Epithelial cell of prostate (primary cell): ENCODE measurements around the gene BBX.

Source experiments
- DNase-seq: peaks from one replicate; pipeline ENCODE4 v3.0.0-alpha.2; 2011; ENCODE audit warnings: low read depth, low spot score
- H3K27ac ChIP-seq: fragments of 450-650 bp; 2 replicates; pipeline ENCODE4 v1.5.1; 2017; ENCODE audit warnings: mild to moderate bottlenecking

The BBX gene

DNA sequence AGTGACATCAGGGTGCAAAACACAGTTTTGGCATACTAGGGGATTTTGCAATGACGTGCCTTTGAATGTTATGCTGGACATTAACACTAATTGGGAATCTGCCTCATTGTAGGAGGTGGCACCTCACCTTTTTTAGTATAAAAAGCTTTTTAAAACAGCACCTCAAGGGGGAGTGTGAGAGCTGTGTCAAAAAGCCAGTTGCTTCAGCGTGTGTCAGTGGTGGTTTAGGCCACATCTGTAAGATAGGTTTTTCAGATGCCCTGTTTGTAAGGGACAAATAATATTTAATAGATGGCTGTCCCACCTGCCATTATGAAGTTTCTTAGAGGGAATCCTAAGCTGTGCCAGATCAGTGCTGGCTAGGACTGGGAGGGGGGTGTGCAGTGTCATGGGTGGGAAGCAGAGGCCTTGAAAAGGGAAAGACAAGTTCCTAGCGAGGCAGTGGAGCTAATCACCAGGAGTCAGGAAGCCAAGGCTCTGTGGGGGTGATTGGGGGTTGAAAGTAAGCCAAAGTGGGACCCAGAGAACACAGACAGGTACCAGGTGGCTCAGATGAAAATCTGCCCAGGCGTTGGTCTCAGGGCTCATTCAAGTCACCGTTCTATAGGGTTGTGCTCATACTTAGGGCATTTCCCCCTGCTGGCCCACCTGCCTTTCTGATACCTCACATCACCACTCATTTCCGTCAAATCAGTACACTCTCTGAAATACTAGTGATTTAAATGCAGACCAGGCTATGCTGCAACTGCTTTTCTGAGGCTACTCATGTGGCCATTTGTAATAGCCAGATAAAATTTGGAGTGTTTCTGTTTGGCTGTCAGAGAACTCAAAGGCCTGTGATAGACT lies 120.5 kb downstream of the BBX start:
- DNase-seq: no peak
- H3K27ac ChIP-seq: no peak overlapping the region

DNA sequence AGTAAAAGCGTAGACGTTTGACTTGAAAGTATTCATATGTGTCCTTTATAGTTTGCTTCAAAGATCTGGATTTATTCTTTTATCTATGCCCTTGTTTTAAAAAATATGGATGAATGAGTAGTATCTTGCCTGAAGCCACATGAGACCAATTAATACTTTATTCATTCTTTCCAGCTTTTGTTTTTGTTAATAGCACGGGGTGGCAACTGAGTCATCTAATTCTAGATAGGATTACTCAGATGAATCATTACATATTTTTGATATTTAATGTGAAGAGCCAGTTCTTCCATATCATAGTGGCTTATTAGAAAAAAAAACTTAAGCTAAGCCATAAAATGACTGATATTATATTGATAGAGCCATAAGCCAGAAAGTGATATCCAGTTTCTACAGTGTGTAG lies 121.9 kb downstream of the BBX start:
- no peak overlapping the region for H3K27ac ChIP-seq
- no peak for DNase-seq

DNA sequence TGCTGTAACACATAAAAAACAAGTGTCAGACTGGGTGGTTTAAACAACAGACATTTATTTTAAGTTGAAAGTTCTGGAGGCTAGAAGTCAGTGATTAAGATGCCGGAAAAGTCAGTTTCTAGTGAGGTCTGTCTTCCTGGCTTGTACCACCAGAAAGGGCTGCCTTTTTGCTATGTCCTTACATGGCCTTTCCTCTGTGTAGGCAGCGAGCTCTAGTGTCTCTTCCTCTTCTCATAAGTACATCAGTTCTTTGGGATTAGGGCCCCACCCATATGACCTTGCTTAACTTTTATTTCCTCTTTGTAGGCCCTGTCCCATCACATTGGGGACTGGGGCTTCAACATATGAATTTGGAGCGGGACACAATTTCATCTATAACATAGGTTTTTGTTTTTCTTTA lies 128.0 kb downstream of the BBX start:
- DNase-seq: no peak
- no peak overlapping the region for H3K27ac ChIP-seq

DNA sequence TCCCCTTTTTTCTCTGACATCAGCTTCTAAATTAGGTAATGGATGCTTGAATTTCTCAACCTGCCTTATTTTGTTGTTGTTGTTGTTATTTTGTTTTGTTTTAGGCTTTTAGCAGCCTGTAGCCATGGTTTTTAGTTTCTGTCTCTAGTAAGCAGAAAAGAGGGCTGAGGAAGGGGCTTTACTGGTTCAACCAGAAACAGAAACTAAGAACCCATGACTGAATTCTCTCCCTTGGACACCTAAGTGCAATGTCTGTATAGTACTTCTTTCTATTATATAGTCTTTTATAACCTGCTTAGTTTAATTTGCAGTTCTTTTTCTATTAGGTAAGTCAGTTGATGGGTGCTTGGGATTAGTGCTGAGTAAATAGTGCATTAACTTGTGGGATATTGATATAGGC lies 129.0 kb downstream of the BBX start:
- H3K27ac ChIP-seq: no peak overlapping the region
- DNase-seq: no peak

DNA sequence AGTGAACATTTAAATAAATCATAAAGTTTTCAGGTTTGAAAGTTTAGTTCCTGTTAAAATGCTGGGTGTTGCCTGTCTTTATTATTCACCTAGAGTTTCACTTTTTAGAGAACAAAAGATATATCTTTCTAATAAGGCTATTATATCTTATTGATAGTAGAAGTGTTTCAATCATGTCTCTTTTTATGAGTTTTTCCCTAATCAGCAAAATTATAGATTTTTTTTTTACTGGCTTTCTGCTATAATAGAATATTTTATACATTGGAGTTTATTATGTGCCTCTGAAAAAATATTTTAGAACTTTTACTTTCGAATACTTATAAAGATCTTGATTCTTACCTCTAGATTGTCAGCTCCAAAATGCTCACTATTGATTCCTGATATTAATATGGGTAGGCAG lies 131.5 kb downstream of the BBX start:
- no peak overlapping the region for H3K27ac ChIP-seq
- DNase-seq: no peak

DNA sequence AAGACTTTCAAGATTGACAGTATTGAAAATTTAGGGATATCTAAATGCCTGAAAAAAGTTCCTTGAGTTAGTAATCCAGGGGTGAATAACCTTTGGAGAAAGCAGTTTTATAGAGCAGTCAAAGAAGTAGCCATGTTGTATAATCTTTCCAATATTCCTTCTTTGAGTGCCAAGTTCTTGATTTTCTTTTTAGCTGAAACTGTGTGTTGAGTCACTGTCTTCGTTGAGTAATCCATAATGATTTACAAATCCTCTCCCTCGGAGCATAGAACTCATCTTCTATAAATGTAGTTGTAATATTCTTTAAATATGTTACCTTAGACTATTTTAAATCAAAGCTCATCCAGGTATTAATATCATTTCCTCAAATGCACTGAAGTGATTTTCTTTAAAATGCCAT lies 135.2 kb downstream of the BBX start:
- H3K27ac ChIP-seq: peak overlapping the region; percentile 5
- no peak for DNase-seq

DNA sequence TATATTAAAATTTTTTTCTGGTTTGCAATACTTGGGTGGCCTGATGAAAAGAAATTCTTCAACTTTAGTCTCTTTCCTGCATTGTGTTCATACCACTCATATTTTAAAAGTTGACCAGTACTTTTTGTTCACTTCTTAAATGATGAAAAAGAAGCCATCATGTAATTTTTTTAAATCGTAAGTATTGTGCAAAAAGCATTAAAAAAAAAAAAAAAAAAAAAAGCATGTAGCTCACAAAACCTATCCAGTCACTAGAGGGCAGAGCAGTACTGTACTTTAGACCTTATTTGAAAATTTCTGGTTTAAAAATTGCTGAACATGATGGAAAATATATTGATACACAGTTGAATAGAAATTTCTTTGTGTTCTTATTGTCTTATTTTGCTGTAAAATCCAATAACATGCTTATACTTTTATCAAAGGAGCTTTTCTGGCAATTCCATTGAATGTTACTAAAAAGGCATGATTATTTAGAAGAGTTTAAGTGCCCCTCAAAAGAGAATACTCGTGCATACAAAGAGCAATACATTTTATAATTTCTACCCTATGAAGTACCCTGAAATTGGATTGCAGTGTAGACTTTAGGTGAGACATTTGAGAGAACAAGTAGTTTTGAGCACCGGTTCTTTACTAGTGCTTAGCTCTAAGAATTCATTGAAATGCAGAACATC lies 137.7 kb downstream of the BBX start:
- H3K27ac ChIP-seq: no peak overlapping the region
- no peak for DNase-seq

DNA sequence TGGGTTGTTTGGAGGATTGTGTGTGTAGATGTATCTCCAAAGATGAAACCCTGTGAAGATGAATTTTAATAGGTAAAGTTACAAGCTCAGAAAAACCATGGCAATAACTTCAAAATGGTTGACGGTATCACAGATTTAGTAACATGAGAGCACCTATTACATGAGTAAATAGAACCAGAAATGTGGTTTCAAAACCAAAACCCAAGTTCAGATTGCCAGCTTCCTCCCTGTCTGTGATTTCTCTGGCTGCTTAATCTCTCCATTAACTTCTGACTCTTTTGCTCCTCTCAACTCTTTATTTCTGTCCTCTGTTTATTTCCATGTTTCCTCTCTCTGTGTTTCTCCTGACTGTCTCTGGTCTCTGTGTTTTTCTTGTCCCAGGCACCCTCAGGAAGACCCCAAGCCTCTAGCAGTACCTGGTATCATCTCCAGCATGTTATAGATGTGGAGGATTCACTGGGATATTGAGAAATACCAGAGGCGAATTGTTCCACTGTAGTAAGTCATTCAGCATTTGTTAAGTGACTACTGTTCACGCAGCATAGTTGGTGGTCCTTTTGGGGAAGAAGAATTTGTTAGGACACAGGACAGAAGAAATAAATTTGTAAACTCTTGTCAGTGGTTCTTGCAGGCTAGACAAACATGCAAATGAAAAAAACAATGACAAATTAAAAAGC lies 138.8 kb downstream of the BBX start:
- DNase-seq: no peak
- peak overlapping the region; percentile 3 for H3K27ac ChIP-seq

DNA sequence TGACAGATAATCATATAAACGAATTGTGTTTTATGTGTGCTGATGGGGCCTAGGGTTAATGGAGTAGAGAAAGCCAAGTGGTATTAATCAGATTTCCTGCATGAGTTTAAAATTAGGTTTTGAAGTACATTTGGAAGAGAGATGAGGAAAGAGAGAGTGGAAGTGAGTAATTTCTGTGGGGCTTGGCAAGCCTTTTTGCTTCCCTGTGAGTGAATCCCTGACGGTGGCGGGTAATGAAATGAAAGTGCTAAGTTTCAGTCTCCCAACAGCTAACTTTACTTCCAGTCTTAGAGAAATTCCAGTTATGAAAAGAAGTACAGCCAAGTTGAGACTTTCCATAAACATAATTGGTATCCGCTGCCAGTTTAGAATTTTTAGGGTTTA lies 139.4 kb downstream of the BBX start:
- DNase-seq: no peak
- no peak overlapping the region for H3K27ac ChIP-seq

DNA sequence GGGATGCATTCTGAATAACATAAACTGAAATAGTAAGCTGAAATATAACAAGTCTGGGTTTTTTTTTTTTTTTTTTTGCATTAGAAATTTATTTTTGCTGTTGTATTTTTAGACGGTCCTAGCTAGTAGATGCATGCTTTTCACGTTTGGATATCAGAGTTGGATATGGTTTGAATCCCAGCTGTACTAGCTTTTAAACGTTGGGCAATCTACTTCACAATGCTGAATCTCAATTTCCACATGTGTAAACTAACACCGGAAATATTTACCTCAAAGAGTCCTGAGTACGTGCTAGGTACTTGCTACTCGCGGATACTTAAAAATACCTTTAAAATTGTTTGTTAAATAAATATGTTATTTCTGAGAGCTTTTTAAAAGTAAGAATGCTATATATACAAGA lies 139.8 kb downstream of the BBX start:
- no peak overlapping the region for H3K27ac ChIP-seq
- no peak for DNase-seq

DNA sequence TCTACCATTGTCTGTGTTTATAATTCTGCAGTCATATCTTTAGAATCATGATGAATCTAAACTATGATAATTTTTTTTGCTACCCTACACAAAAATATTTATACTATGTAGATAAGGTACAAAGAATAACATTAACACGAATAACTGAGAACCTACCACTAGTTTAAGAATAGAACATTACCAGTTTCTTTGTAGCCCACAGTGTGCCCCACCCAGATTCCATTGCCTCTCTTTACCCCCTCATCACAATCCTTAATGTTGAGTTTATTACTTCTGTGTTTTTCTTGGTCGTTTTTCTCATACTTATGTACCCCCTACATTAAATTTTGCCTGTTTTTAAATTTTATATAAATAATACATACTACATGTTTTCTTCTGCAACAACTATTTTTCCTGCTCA lies 140.5 kb downstream of the BBX start:
- H3K27ac ChIP-seq: no peak overlapping the region
- no peak for DNase-seq

DNA sequence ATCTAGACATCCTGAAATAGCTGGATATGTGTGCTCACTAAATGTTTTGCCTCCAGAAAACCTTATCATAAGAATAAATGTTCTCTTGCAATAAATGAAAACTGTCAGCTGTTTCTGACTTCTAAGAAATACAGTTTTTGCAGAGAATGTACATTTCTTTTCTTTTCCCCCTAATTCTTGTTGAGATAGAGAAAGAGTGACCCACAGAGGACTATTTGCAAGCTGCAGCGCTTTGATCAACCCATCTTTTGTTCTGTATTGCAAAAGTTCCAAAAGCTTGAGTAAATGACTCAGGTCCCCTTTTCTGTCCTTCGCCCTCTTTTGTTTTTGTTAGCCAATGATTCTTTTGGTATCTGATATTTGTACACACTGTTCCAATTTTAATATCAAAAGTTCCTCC lies 141.9 kb downstream of the BBX start:
- H3K27ac ChIP-seq: no peak overlapping the region
- no peak for DNase-seq

DNA sequence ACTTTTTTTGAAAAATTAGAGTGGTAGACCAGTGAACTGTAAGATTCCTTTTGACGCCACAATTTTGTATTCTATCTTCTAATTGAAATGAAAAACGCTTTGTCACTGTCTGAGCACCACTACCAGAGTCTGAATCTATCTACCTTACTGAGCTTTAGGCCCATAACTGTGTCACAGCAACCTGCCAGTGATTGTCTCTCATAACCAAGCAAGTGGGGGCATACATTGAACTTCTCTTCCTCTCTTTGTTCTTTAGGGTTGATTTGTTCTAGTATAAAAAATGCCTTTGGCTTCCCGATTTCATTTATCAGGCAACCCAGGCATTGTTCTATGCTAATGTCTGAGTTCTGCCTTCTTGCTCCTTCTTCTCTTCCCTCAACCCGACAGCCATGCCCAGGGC lies 142.6 kb downstream of the BBX start:
- no peak overlapping the region for H3K27ac ChIP-seq
- no peak for DNase-seq

DNA sequence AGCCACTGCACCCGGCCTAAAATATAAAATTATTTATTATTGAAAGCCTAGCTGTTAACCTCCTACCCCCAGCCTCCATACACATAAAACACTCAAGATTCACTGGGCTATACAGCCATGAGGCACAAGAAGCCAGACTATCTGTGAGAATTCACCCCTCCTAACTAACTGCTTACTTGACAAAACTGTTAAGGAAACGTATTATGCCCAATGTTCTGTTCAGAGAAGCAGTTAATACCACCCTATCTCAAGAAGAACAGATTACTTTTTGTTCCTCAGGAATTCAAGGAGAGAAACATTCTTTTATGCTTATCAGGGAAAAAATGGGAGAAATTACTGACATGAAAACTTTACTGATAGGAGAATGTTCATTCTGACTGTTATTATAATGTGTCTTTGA lies 144.1 kb downstream of the BBX start:
- DNase-seq: no peak
- no peak overlapping the region for H3K27ac ChIP-seq

DNA sequence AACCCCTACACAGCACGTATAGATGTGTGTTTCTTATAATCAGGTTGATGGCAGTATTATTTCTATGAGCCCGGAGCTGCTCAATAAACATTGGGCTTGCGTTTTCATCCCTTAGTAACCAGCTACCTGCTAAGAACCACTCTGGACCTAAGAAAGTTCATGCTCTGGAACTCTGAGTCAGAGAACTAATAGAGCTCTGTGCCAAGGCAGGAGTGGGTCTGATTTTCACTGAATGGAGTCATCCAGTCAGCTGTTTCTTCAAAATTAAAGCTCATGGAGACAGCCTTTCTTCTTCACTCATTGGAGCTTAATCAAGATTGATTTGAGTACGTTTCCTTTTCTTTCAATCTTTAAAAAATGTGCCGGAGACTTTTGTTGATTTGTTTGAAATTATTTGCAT lies 145.7 kb downstream of the BBX start:
- DNase-seq: no peak
- H3K27ac ChIP-seq: no peak overlapping the region

DNA sequence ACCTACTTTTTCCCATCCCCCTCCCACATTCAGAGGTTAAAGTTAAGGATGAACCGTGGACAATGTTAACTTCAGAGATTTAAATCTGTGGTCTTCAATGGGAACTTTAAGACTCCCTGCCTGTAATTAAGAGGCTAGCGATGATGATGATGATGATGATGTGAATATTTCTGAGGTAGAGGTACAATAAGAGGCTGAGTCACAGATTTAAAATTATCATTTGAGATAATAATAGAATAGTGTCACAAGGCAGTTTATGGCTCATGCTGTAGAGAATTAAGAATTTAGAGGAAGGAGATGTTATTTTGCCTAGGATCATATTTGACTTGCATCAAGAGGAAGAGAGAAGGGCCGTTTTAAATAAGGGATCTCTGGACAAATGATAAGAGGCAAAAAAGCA lies 146.2 kb downstream of the BBX start:
- DNase-seq: no peak
- no peak overlapping the region for H3K27ac ChIP-seq

DNA sequence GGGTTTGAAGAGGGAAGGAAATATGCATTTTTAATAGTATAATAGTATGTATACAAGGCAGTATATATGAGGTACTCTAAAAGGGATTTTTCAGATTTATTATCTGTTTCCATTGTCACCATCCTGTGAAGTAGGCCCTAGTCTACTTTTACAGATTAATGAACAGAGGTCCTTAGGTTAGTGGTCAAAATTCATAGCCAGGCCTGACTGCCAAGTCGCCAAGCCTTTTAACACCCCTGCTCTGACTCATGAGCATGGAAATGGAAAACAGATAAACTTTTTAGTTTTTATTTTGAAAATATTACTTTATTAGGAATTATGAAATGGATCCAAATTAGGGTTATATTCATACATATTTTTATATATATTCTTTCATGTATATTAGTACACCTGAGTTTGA lies 146.9 kb downstream of the BBX start:
- no peak overlapping the region for H3K27ac ChIP-seq
- no peak for DNase-seq

DNA sequence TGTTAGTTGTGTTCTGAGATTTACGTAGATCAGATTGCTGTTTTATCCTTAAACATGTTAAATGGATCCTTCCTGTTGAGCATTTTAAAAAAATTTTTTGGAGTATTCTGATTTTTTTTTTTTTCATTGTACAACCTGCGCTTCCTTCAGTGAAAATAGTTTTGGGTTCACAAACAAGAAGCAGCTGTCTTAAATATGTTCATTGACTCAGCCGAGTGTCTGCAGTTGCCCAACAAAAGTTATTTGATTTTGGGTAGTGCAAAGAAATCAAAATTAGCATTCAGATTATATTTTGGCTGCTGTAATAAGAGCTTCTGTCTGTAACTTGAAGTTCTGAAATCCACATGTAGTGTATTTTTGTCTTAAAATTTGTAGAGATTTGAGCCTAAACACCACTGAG lies 148.2 kb downstream of the BBX start:
- DNase-seq: no peak
- H3K27ac ChIP-seq: no peak overlapping the region

DNA sequence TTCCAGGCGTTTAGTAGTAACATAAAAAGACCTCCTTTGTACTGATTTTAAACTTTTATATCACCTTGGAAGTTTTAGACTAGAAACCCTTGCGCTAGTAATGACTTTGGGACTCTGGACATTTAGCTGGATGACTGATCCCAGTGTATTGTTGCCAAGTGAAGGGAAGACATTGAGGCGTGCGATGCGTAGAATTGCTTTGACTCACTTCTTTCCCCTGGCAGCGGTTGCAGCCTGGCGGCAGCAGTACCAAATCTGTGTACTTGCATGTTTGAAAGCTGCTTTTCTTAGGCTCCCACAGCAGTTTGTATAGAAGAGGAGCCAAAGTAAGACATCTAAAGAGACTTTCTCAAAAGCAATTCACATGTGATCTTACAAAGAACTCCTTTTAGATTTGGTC lies 151.6 kb downstream of the BBX start:
- DNase-seq: no peak
- no peak overlapping the region for H3K27ac ChIP-seq

DNA sequence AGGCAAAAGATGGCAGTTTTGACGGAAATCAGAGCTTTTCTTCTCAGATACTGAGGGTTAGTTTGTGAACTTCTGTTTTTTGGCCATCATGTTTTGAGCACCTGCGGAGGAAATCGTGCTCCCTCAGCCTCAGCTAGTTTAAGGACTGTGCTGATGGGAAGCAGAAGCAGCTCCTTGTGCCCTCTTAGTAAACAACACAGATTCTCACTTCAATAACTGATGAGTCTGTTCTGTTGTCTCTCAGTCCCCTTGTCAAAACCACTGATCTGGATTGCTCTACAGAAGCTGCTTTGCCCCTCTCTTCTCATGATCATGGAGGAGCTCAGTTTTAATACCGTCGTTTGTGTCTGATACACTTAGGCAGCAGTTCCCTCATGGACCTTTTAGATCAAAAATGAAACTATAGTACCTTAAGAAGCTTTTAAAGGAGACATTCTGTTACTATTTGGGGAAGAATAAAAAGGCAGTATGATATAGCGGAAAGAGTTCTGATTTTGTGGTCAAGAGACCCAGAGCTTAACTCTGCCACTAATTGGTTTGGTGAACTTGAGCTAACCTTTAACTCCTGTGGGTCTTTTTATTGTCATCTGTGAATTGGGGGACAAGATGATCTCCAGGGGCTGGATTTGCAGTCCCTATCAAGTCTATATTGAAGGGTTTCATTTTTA lies 152.6 kb downstream of the BBX start:
- H3K27ac ChIP-seq: no peak overlapping the region
- DNase-seq: no peak
